ENCODE data around the gene ACAP2.

GRCh38 chr3:195440379-195440778 lies 2.4 kb downstream of the ACAP2 start:
- TF ChIP-seq CTCF (IDR thresholded peaks at IDR 0.05) (no peak), POLR2A (IDR thresholded peaks at IDR 0.05) (no peak), POLR2AphosphoS5 (IDR thresholded peaks at IDR 0.05) (no peak), EP300 (IDR thresholded peaks at IDR 0.05) (no peak)

All from suprapubic skin (tissue), 4 donors.